Activated naive CD4-positive, alpha-beta T cell treated with anti-CD3 and anti-CD28 coated beads for 36 hours (primary cell): Measurements from ENCODE around the gene STARD3NL. TPM values are rescaled to one million over a fixed set of nuclear protein-coding genes. Genes with fewer than 3 reads are reported as not detected.

Experiments
- CTCF ChIA-PET: fragments of 350-600 bp; sonication (Branson Sonifier 250); formaldehyde crosslinking; loops from one replicate; lab custom pipeline; 2021; ENCODE audit warnings: antibody characterized with exemption; lab: Charles Lee
- DNase-seq: peaks from one replicate; pipeline ENCODE4 v3.0.0-alpha.2; 2020
- H3K27ac Mint-ChIP-seq: one replicate; pipeline ENCODE4 v1.8.0; 2021; ENCODE audit warnings: mild to moderate bottlenecking, mixed read lengths
- H3K27me3 Mint-ChIP-seq: one replicate; pipeline ENCODE4 v1.8.0; 2021; ENCODE audit warnings: low read depth, mixed read lengths
- H3K36me3 Mint-ChIP-seq: one replicate; pipeline ENCODE4 v1.8.0; 2021; ENCODE audit warnings: low read depth, mixed read lengths
- H3K4me1 Mint-ChIP-seq: one replicate; pipeline ENCODE4 v1.8.0; 2021; ENCODE audit warnings: low read depth, mixed read lengths
- H3K4me3 Mint-ChIP-seq: one replicate; pipeline ENCODE4 v1.8.0; 2021; ENCODE audit warnings: mild to moderate bottlenecking, moderate library complexity, mixed read lengths
- H3K9me3 Mint-ChIP-seq: one replicate; pipeline ENCODE4 v1.8.0; 2021; ENCODE audit warnings: mixed read lengths
- intact Hi-C: fragments of 100-400 bp; cut with micrococcal nuclease; formaldehyde crosslinking; loops from one replicate; pipeline ENCODE4 v1.15.1; 2023
- total RNA-seq, 2 experiments: library from RNA; stranded (reverse); gene quantifications; one replicate each; pipeline ENCODE4 v1.2.3, GENCODE V29; 2021

Gene STARD3NL
- total RNA-seq, 2 experiments from 2014 or later = 23.7 to 25.7 TPM

GRCh38 chr7:38185395-38186307 lies 7.6 kb downstream of the STARD3NL start:
- CTCF ChIA-PET = interaction anchor here (1.5 kb wide), 1 partner anchor 30 kb away, joined by 5 read pairs; no protein-coding TSS in a partner anchor
- Mint-ChIP-seq H3K4me1 (peaks cover 41% of the 10 kb centered on the region), H3K27me3 (no peaks in the 10 kb centered on the region), H3K36me3 (peaks cover 10% of the 10 kb centered on the region), H3K27ac (no peak overlapping the region), H3K4me3 (no peak overlapping the region), H3K9me3 (no peaks in the 10 kb centered on the region)
- DNase-seq = no peak
- intact Hi-C loops = no loop called here

GRCh38 chr7:38186593-38187314 lies 8.7 kb downstream of the STARD3NL start:
- Mint-ChIP-seq H3K9me3 (peaks cover 2% of the 10 kb centered on the region), H3K4me1 (peaks cover 41% of the 10 kb centered on the region), H3K4me3 (no peak overlapping the region), H3K27me3 (no peaks in the 10 kb centered on the region), H3K36me3 (peaks cover 11% of the 10 kb centered on the region), H3K27ac (no peak overlapping the region)
- CTCF ChIA-PET = interaction anchor here (0.6 to 2.1 kb wide), 7 partner anchors 10 to 79 kb away, joined by 3 to 11 read pairs (median 3); no protein-coding TSS in a partner anchor
- intact Hi-C loops = no loop called here
- DNase-seq = no peak

- Mint-ChIP-seq H3K9me3 (peaks cover 2% of the 10 kb centered on the region), H3K27ac (no peak overlapping the region), H3K27me3 (no peaks in the 10 kb centered on the region), H3K36me3 (peaks cover 13% of the 10 kb centered on the region), H3K4me1 (peaks cover 45% of the 10 kb centered on the region), H3K4me3 (no peak overlapping the region)
- CTCF ChIA-PET = interaction anchor here (1.5 to 2.1 kb wide), 2 partner anchors 9 to 28 kb away, joined by 3 to 11 read pairs; no protein-coding TSS in a partner anchor
- DNase-seq = no peak
- intact Hi-C loops = no loop called here
Measured at GRCh38 chr7:38187794-38188440, 9.9 kb downstream of the STARD3NL start.

DNA sequence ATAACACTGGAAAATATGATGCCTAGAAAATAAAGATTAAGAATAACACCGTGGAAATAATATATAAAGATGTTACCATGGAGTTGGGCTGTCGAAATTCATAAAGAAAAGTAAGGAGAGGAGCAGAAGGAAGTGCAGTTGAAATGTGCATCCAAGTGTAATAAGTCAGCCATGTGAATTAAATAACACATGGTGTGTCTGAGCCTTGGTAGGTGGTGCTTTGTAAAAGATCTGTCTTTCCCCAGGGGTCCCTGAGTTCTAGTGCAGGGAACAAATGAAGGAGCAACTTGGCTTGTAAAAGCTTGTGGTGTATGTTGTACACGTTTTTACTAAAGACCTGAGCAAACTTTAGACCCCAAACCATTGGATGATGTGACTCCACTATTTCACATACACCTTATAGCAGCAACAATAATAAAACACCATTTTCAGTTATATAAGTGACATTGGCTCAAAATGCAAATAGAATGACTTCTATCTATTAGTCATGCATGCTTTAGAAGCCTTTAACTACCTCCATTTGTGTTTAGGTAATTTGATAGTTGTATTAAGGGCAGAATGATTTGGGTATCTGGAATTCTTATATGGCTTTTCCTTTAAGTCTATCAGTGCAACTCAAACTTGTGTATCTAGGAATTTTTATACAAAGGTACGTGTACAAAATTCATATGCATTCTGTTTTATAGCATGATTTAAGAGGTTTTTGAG lies 11.3 kb downstream of the STARD3NL start:
- Mint-ChIP-seq H3K4me1 (peaks cover 40% of the 10 kb centered on the region), H3K9me3 (peaks cover 2% of the 10 kb centered on the region), H3K27ac (no peak overlapping the region), H3K27me3 (no peaks in the 10 kb centered on the region), H3K36me3 (peaks cover 7% of the 10 kb centered on the region), H3K4me3 (no peak overlapping the region)
- intact Hi-C loops = no loop called here
- CTCF ChIA-PET = no interaction called here
- no peak for DNase-seq

- Mint-ChIP-seq H3K9me3 (peaks cover 2% of the 10 kb centered on the region), H3K27me3 (no peaks in the 10 kb centered on the region), H3K4me1 (peaks cover 38% of the 10 kb centered on the region), H3K36me3 (peaks cover 7% of the 10 kb centered on the region), H3K4me3 (no peak overlapping the region), H3K27ac (no peak overlapping the region)
- CTCF ChIA-PET = no interaction called here
- intact Hi-C loops = no loop called here
- no peak for DNase-seq
Measured at GRCh38 chr7:38190011-38190410, 12.0 kb downstream of the STARD3NL start.

GRCh38 chr7:38191791-38192190 lies 13.7 kb downstream of the STARD3NL start:
- Mint-ChIP-seq H3K4me1 (peaks cover 40% of the 10 kb centered on the region), H3K27me3 (no peaks in the 10 kb centered on the region), H3K9me3 (peaks cover 2% of the 10 kb centered on the region), H3K4me3 (no peak overlapping the region), H3K27ac (no peak overlapping the region), H3K36me3 (peaks cover 3% of the 10 kb centered on the region)
- DNase-seq = no peak
- intact Hi-C loops = no loop called here
- CTCF ChIA-PET = interaction anchor here (0.6 to 2.0 kb wide), 5 partner anchors 22 to 151 kb away, joined by 3 to 7 read pairs (median 4); no protein-coding TSS in a partner anchor

- peaks cover 2% of the 10 kb centered on the region for H3K9me3 Mint-ChIP-seq
- H3K4me3 Mint-ChIP-seq = no peak overlapping the region
Measured at GRCh38 chr7:38192327-38192726, 14.3 kb downstream of the STARD3NL start.

GRCh38 chr7:38195804-38196595 lies 18.0 kb downstream of the STARD3NL start:
- no peak for DNase-seq
- intact Hi-C loops = no loop called here
- H3K4me1 Mint-ChIP-seq = peaks cover 26% of the 10 kb centered on the region
- H3K4me3 Mint-ChIP-seq = no peak overlapping the region
- H3K36me3 Mint-ChIP-seq = peaks cover 3% of the 10 kb centered on the region
- peaks cover 2% of the 10 kb centered on the region for H3K9me3 Mint-ChIP-seq
- no peaks in the 10 kb centered on the region for H3K27me3 Mint-ChIP-seq
- CTCF ChIA-PET = interaction anchor here (0.5 to 8.0 kb wide), 9 partner anchors 9 to 173 kb away, joined by 3 to 60 read pairs (median 4); no protein-coding TSS in a partner anchor
- no peak overlapping the region for H3K27ac Mint-ChIP-seq

More at GRCh38 chr7:38192327-38192726, 14.3 kb downstream of the STARD3NL start:
- intact Hi-C loops = no loop called here
- no peak for DNase-seq
- Mint-ChIP-seq H3K36me3 (peaks cover 3% of the 10 kb centered on the region), H3K4me1 (peaks cover 44% of the 10 kb centered on the region), H3K27ac (no peak overlapping the region), H3K27me3 (no peaks in the 10 kb centered on the region)
- CTCF ChIA-PET = interaction anchor here (0.6 to 2.0 kb wide), 5 partner anchors 21 to 152 kb away, joined by 3 to 7 read pairs (median 4); no protein-coding TSS in a partner anchor

GRCh38 chr7:38198366-38198765 lies 20.3 kb downstream of the STARD3NL start:
- Mint-ChIP-seq H3K4me3 (no peak overlapping the region), H3K27ac (no peak overlapping the region), H3K9me3 (peaks cover 2% of the 10 kb centered on the region), H3K27me3 (no peaks in the 10 kb centered on the region), H3K4me1 (peaks cover 16% of the 10 kb centered on the region), H3K36me3 (peaks cover 11% of the 10 kb centered on the region)
- intact Hi-C loops = no loop called here
- no peak for DNase-seq
- CTCF ChIA-PET = interaction anchor here (1.2 to 8.0 kb wide), 3 partner anchors 18 to 176 kb away, joined by 6 to 60 read pairs (median 7); no protein-coding TSS in a partner anchor

GRCh38 chr7:38199154-38199553 lies 21.1 kb downstream of the STARD3NL start:
- Mint-ChIP-seq H3K36me3 (peaks cover 16% of the 10 kb centered on the region), H3K27ac (no peak overlapping the region), H3K27me3 (no peaks in the 10 kb centered on the region), H3K4me1 (peaks cover 16% of the 10 kb centered on the region), H3K9me3 (peaks cover 2% of the 10 kb centered on the region), H3K4me3 (no peak overlapping the region)
- no peak for DNase-seq
- CTCF ChIA-PET = interaction anchor here (0.7 to 8.0 kb wide), 4 partner anchors 17 to 1254 kb away, joined by 3 to 60 read pairs (median 6); no protein-coding TSS in a partner anchor
- intact Hi-C loops = no loop called here
